HTERT RPE-1 (cell line): ENCODE data around the gene PCDHGA10.
"Not testable (repeated sequence)": the region's sequence is repeated elsewhere in the genome, so short reads cannot be mapped to it uniquely, and the experiment has no call there.

ENCODE experiments used
- in situ Hi-C: fragments of 300-500 bp; cut with MboI; formaldehyde crosslinking; loops from 4 replicates; pipeline ENCODE4 v1.14.3; 2020; ENCODE audit warnings: low sequenced_read_pairs

The PCDHGA10 gene

DNA sequence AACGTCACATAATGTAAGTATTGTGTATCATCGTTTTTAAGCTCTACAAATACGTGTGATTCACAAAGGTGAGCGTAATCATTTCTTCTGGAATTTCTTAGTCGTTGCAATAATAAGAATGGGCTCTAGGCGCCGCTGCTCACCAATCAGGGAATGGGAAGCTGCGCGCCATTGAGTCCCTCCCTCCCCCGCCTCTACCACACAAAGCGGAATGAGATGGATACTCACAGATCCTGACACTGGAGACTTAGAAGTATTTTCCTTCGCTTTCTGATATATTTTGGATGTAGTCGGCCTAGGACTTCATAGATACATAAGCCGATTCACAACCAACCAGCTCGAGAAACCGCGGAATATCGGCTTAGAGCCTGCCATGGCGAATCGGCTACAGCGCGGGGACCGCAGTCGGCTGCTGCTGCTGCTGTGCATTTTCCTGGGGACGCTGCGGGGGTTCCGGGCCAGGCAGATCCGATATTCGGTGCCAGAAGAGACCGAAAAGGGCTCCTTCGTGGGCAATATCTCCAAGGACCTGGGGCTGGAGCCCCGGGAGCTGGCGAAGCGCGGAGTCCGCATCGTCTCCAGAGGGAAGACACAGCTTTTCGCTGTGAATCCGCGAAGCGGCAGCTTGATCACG, 8.2 kb downstream of the PCDHGA10 start, which contains the start of gene PCDHGA11:
PCDHGA11 (plus strand) TSS at position 197 of the 634 bp plus-strand sequence; CDS start at position 374, 177 bp downstream.
- in situ Hi-C loops, result no loop called here

DNA sequence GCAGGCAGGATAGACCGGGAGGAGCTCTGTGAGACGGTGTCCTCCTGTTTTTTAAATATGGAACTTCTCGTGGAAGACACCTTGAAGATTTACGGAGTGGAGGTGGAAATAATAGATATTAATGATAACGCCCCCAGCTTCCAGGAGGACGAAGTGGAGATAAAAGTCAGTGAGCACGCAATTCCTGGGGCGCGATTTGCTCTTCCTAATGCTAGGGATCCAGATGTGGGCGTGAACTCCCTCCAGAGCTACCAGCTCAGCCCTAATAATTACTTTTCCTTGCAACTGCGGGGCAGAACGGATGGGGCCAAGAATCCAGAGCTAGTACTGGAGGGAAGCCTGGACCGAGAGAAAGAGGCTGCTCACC, 8.7 kb downstream of the PCDHGA10 start:
- in situ Hi-C loops, result no loop called here

DNA sequence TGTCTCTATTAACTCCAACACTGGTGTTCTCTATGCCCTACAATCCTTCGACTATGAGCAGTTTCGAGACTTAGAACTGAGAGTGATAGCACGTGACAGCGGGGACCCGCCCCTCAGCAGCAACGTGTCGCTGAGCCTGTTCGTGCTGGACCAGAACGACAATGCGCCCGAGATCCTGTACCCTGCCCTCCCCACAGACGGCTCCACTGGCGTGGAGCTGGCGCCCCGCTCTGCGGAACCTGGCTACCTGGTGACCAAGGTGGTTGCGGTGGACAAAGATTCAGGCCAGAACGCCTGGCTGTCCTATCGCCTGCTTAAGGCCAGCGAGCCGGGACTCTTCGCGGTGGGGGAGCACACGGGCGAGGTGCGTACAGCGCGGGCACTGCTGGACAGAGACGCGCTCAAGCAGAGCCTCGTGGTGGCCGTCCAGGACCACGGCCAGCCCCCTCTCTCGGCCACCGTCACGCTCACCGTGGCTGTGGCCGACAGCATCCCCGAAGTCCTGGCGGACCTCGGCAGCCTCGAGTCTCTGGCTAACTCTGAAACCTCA, 10.0 kb downstream of the PCDHGA10 start:
- in situ Hi-C loops, result no loop called here

DNA sequence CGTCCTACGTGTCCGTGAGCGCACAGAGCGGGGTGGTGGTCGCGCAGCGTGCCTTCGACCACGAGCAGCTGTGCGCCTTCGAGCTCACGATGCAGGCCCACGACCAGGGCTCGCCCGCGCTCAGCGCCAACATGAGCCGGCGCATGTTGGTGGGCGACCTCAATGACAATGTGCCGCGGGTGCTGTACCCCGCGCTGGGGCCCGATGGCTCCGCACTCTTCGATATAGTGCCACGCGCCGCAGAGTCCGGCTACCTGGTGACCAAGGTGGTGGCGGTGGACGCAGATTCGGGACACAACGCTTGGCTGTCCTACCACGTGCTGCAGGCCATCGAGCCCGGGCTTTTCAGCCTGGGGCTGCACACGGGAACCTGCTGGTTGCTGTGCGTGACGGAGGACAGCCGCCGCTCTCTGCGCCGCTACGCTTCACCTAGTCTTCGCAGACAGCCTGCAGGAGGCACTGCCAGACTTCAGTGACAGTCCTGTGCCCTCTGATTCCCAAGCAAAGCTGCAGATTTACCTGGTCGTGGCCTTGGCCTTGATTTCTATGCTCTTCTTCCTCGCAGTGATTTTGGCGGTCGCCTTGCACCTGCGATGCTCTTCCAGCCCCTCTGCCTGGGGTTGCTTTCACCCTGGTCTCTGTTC, 15.1 kb downstream of the PCDHGA10 start:
- in situ Hi-C loops, result no loop called here

DNA sequence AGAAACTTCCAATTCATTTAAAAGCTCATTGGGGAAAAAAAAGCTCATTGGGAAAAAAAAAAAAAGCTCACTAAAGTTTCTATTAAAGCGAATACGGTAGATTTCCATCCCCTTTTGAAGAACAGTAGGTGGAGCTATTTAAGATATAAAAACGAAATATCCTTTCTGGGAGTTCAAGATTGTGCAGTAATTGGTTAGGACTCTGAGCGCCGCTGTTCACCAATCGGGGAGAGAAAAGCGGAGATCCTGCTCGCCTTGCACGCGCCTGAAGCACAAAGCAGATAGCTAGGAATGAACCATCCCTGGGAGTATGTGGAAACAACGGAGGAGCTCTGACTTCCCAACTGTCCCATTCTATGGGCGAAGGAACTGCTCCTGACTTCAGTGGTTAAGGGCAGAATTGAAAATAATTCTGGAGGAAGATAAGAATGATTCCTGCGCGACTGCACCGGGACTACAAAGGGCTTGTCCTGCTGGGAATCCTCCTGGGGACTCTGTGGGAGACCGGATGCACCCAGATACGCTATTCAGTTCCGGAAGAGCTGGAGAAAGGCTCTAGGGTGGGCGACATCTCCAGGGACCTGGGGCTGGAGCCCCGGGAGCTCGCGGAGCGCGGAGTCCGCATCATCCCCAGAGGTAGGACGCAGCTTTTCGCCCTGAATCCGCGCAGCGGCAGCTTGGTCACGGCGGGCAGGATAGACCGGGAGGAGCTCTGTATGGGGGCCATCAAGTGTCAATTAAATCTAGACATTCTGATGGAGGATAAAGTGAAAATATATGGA, 17.7 kb downstream of the PCDHGA10 start, which contains the start of gene PCDHGA12:
PCDHGA12 (plus strand) TSS at position 176 of the 782 bp plus-strand sequence; CDS start at position 429, 253 bp downstream.
- in situ Hi-C loops, result no loop called here

DNA sequence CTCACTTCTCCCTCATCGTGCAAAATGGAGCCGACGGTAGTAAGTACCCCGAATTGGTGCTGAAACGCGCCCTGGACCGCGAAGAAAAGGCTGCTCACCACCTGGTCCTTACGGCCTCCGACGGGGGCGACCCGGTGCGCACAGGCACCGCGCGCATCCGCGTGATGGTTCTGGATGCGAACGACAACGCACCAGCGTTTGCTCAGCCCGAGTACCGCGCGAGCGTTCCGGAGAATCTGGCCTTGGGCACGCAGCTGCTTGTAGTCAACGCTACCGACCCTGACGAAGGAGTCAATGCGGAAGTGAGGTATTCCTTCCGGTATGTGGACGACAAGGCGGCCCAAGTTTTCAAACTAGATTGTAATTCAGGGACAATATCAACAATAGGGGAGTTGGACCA, 18.5 kb downstream of the PCDHGA10 start:
- in situ Hi-C loops, result no loop called here

DNA sequence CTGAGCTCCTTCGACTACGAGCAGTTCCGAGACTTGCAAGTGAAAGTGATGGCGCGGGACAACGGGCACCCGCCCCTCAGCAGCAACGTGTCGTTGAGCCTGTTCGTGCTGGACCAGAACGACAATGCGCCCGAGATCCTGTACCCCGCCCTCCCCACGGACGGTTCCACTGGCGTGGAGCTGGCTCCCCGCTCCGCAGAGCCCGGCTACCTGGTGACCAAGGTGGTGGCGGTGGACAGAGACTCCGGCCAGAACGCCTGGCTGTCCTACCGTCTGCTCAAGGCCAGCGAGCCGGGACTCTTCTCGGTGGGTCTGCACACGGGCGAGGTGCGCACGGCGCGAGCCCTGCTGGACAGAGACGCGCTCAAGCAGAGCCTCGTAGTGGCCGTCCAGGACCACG, 19.5 kb downstream of the PCDHGA10 start:
- in situ Hi-C loops, result not testable (repeated sequence)

DNA sequence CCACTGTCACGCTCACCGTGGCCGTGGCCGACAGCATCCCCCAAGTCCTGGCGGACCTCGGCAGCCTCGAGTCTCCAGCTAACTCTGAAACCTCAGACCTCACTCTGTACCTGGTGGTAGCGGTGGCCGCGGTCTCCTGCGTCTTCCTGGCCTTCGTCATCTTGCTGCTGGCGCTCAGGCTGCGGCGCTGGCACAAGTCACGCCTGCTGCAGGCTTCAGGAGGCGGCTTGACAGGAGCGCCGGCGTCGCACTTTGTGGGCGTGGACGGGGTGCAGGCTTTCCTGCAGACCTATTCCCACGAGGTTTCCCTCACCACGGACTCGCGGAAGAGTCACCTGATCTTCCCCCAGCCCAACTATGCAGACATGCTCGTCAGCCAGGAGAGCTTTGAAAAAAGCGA, 19.9 kb downstream of the PCDHGA10 start:
- in situ Hi-C loops, result not testable (repeated sequence)

DNA sequence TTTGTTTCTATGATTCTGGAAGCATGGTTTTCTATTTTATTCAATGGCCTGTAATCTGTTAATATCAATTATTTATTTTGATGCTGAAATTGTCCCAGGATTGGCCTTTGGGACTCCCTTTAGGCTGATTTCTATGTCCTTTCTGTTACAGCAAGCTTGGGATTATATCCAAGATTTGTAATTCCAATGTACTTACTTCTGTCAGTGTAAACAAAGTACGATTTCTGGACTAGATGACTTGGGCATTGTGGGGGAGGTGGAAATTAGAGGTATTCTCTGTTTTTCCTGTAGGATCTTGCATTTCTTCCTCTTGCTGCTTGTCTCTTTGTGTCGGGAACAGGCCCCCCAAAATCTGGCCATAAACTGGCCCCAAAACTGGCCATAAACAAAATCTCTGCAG, 21.2 kb downstream of the PCDHGA10 start:
- in situ Hi-C loops, result no loop called here

DNA sequence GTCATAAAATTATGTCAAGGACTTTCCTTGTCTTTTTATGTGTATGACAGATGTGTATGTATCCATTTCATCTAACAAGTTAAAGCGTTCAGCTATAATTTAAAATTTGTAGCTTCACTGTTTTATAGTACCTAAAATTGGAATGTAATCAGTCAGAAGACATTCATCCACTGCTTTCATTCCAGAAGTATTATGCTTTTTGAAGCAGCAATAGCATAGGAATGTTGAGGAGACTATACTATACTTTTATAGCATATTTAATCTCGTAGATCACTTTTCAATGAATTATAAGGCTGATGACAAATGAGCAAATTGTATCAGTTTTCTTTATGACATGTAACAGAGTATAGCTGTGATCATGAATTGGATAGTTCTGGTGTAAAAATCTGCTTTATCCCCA, 24.4 kb downstream of the PCDHGA10 start:
- in situ Hi-C loops, result no loop called here

DNA sequence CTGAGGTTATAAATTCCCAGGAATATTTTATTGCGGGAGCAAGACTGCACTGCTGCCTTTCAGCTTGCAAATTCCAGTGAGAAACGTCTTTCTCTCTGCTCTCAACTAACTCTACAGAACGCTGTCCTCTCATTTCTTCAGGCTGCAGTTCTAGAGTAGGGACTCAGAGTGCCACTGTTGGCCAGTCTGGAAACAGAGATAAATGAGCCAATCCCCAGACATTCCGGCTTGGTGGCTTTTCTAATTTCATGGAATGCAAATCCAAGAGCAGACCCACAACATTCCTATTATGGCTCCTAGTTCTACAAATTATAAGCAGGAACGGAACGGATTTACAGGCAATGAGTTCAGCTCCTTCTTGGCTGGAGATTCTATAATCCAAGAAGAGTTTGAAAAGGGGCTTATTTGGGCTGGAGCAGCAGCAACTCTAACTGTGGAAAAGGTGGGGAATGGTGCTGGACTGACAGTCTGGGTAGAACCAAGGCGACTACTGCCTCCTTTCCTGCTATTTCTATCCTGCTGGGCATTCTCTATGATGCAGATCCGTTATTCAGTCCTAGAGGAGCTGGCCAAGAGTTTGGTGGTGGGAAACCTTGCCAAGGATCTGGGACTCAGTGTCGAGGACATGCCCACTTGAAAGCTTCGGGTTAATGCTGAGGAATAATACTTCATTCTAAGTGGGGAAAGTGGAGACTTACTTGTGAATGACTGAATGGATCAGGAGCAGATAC, 26.8 kb downstream of the PCDHGA10 start:
- in situ Hi-C loops, result no loop called here

DNA sequence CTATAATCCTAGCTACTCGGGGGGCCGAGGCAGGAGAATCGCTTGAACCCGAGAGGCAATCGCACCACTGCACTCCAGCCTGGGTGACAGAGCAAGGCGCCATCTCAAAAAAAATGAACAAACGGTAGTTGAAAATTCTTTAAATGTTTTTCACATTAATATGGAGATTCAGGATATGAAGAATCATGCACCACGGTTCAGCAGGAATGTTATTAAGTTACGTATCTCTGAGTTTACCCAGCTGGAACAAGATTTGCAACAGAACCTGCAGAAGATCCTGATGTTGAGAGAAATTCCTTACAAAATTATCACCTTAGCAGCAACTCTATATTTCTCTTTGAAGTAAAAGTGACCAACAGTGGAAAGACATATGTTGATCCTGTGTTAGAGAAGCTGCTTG, 27.6 kb downstream of the PCDHGA10 start:
- in situ Hi-C loops, result no loop called here

DNA sequence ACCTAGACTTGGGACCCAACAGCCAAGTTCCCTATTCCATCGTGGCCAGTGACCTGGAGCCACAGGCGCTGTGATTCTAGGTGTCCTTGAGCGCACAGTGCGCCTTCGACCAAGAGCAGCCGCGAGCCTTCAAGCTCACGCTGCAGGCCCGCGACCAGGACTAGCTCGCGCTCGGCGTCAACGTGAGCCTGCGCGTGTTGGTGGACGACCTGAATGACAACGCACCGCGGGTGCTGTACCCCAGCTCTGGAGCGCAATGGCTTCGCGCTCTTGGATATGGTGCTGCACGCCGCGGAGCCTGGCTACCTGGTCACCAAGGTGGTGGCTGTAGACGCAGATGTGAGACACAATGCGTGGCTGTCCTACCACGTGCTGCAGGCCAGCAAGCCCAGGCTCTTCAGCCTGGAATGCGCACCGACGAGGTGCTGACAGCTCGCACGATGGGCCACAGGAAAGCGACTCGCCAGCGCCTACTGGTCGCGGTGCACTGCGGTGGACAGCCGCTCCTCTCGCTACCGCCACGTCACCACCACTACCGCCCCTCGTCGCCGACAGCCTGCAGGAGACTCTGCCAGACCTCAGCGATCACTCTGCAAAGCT, 28.9 kb downstream of the PCDHGA10 start:
- in situ Hi-C loops, result no loop called here

DNA sequence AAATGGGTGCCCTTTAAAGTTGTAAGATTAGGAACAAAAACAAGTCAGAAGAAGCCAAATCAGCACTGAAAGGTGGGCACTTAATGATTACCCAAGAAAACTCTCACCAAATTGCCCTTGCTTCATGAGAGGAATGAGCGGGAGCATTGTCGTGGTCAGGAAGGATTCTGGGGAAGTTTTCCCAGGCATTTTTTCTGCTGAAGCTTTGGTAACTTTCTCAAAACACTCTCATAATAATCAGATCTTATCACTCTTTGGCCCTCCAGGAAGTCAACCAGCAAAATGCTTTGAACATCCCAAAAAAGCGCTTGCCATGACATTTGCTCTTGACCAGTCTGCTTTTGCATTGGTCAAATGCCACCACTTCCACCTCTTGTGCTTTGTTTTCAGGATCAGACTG, 52.6 kb downstream of the PCDHGA10 start:
- in situ Hi-C loops, result no loop called here
